GM19025 (cell line): ENCODE results near the gene FAM181A.

Source experiments
- ATAC-seq: cut with Tn5 transposase; IDR thresholded peaks from one replicate; pipeline ENCODE4 v1.9.1; 2021; ENCODE audit warnings: mild to moderate bottlenecking, low read depth, moderate library complexity; ENCODE audit not compliant: unreplicated experiment

FAM181A gene

DNA sequence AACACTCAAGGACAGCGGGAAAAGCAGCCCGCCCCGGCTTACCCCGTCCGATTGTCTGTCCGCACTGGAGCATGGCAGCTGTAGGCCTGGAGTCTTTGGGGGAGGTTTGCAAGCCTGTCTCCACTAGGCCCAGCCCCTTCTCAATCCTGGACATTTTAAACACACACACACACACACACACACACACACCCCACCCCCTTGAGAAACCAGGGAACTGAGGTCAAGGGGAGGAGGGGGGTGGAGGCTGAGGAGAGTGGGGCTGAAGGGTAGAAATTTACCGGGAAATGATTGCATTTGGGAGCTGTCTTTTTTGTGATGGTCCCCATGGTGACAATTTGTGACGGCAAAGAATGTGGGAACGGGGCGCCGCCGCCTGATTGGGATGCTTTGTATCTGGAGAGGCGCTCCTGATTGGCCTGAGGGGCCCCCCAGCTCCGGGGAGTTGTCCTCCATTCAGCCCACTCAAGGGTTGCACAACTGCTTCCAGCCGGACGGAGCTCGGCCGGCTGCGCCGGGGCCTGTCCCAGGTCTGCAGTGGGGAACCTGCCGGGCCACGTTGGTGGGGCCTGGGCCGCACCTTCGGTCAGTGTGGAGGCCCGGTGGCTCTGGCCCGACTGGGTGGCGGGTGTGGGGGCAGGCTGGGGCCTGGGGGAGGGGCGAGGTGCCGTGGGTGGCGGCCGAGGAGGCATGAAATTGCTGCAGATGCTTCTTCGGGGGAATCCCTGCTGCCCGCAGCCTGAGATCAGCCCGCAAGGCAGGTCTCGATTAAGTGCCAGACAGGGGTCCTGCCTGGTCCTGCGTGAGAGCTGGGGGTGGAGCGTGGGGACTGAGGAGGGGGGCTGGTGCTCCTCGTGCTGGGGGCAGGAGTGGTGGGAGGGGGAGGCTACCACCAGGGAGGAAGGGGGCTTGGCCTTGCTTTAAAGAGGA, at the start of gene FAM181A:
FAM181A (plus strand) TSS at position 472 of the 927 bp plus-strand sequence. CDS start 942 bp downstream, outside the sequence.
- no peak for ATAC-seq

DNA sequence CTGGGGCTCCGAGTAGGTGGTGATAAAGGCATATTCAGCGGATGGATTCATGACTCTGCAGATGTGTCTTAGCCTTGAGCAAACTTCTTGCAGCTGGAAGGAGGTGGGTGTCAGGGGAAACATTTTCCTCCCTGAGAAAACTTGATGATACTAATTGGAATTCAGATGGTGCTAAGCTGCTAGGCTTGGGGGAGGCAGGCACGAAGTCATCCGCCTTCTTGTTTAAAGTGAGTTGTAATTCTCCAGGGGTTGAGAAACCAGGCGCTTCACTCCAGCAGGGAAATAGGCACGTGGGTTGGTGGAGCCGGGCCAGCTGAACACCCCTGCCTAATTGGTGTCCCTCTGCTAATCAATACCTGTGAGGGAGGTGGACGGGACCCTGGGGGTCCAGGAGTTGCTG, 48.9 kb upstream of the FAM181A start:
- ATAC-seq = no peak

DNA sequence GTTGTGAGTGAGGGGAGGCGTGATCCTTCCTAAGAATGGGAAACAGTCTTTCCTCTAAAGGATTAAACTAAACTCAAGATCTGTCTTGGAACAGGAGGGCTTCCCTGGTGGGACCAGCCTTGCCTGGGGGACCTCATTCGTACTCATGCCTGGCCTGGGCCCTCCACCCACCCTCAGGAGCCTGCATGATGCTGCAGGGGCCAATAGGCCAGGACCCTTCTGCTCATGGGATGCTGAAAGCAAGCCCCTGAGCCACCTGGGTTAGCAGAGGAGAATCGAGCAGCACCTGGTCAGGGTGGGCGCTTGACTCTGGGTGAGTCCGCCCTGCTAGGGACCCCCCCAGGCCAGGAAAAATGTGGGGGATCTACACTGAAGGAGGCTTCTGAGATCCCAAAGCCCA, 48.3 kb upstream of the FAM181A start:
- ATAC-seq = no peak

GRCh38 chr14:93879362-93879983, 47.7 kb upstream of the FAM181A start:
- no peak for ATAC-seq

- no peak for ATAC-seq
These were observed 46.9 kb upstream of the FAM181A start for GRCh38 chr14:93880021-93880820.

DNA sequence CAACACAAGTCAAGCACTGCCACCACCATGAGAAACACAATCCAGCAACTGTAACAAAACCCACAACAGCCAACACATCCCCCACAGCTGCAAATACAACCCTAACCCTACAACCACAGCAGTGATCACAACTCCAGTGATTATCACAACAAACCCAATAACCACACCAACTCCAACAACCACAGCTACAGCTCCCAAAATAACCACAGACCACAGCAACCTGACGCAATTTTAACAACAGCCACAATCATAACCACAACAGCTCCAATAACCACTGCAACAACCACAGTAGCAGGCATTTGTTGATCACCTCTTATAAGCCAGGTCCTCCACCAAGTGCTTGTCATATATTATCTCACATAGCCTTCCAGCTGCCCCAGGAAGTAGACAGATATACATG, 42.2 kb upstream of the FAM181A start:
- ATAC-seq = no peak

- ATAC-seq = no peak
These were observed 38.1 kb upstream of the FAM181A start for GRCh38 chr14:93888995-93889394.

- no peak for ATAC-seq
These were observed 37.2 kb upstream of the FAM181A start for GRCh38 chr14:93889739-93890483.

GRCh38 chr14:93891756-93892504, 35.2 kb upstream of the FAM181A start:
- ATAC-seq = no peak

- no peak for ATAC-seq
These were observed 34.7 kb upstream of the FAM181A start for GRCh38 chr14:93892505-93892839.

- ATAC-seq = no peak
These were observed 34.1 kb upstream of the FAM181A start for GRCh38 chr14:93892923-93893558.

- ATAC-seq = no peak
These were observed 33.4 kb upstream of the FAM181A start for GRCh38 chr14:93893661-93894261.

DNA sequence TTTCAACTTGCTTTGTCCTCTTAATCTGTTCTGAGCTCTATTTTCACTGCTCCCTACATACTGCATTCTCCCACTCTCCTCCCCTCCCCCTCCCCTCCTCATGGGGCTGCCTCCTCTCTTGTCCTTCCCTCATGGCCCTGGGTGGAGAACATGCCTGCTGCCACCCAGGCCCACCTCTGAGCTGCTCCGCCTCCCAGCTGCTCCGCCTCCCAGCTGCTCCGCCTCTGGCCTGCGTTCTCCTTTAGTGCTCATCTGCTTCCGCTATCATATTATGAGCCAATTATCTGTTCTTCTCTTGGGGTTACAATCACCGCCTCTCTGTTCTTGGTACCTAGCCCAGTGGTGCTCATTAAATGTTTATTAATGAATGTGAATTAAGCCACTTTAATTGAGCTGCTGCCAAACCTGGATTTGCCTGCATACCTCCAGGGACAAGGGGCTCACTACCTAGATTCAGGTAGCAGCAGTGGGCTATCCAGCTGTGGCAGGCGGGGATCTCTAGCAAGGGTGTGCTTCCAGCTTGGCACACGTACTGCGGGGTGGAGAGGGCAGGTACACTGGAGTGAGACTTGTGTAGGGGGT, 32.0 kb upstream of the FAM181A start:
- no peak for ATAC-seq

GRCh38 chr14:93897476-93897845, 29.7 kb upstream of the FAM181A start:
- no peak for ATAC-seq

DNA sequence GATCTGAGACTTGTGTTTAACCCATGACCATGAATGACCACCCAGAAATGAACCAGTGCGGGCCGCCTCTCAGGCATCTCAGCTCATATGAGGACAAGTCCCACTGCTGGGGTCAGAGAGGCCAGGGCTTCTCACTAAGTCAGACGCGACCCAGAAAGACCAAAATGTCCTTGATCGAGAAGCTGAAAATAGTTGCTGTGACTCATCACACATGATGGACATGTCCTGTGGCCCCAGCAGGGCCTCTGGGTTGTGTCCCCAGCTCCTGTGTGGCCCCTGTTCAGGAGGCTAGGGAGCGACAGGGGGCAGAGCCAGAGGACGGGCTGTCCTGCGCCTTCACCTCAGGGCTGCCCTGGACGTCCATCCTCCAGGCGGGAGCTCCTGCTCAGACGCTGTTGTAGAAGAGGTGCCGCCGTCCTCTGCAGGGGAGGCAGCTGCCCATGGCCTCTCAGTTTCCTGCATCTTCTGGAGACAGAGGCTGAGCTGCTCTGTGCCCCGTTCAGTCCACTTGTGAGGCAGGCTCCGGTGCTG, 29.0 kb upstream of the FAM181A start:
- ATAC-seq = no peak

GRCh38 chr14:93898731-93899130, 28.4 kb upstream of the FAM181A start:
- ATAC-seq = no peak

DNA sequence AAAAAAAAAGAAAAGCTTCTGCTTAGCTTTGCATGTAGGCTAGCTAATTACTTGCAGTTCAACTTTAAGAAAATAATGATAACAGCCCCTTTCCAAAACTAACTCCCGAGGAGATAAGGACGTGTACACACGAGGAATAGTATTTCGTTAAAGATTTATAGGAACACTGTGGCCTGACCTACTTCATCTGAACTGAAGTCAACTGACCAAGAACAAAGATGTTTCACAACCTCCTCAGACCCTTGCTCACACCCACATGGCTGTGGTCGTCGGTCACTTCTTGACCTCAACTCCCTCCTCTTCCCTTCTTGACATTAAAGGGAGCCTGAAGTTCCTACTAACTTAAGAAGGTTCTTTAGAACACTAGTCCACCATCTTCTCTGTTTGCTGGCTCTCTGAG, 25.3 kb upstream of the FAM181A start:
- no peak for ATAC-seq

- ATAC-seq = no peak
These were observed 24.4 kb upstream of the FAM181A start for GRCh38 chr14:93902619-93903307.
